ENCODE measurements around the gene SGIP1. TPM values are rescaled to one million over a fixed set of nuclear protein-coding genes. Genes with fewer than 3 reads are reported as not detected.

The SGIP1 gene
- polyA plus RNA-seq, 1 of the 3 experiments (the other 2 are of a cell fraction): 15.5 TPM

DNA sequence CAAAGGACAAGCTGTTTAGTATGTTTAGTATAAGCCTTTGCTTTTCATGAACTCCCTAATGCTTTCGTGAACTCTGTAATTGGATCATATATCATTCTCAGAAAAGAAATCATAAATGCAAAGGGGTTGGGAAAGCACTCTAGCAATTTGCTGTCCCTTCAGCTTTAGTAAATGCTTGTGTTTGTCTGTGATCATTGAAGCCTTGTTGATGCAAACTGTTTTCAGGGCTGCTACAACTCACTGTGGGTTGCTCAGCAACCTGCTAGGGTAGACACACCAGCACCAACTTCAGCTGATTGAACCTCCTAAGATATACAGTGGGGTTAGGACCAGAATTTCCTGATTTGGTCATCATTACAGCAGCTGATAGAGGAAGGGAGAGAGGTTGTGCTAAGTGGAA, 95.0 kb downstream of the SGIP1 start (continued):
- TF ChIP-seq USF1 (IDR thresholded peaks at IDR 0.05; ENCODE audit: borderline replicate concordance, low read depth) (no peak), GATA2 (CRISPR knock-in tag; IDR thresholded peaks at IDR 0.05) (no peak), RFX5 (IDR thresholded peaks at IDR 0.05; ENCODE audit: low read length) (no peak), RCOR1 (IDR thresholded peaks at IDR 0.05; ENCODE audit: low read length) (no peak), FOXJ3 (CRISPR knock-in tag; IDR thresholded peaks at IDR 0.05) (no peak), RAD21 (IDR thresholded peaks at IDR 0.05; ENCODE audit: low read length) (no peak)

DNA sequence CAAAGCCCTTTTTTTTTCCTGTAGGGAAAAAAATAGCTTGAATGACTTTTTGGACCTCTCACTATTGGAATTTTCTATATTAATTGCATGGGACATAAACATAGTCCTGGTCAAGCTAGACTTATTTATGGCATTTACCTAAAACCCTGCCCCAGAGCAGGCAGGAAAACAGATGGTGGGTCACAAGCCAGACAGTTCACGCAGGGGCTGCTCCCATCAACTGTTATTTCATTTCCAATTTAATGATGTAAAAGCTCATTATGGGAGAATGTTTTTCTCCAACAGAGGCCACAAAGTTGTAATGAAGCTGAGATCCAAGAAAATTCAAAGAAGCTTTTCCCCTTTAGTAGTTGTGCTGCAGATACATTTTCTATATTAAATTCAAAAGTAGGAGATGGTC, 99.2 kb downstream of the SGIP1 start:
- no peaks in the 10 kb centered on the region for H3K9me3 ChIP-seq
- no peak overlapping the region for H3K4me2 ChIP-seq
- peaks cover 0 to 23% of the 10 kb centered on the region in 2 experiments; a peak in 2 of 4 replicates for H3K4me1 ChIP-seq (ENCODE audit: control insufficient read depth in 1 of 2, insufficient read depth in 2 of 2, low read depth in 1 of 2, low read length in 1 of 2)
- no peak overlapping the region for H3K9ac ChIP-seq
- peaks cover 5 to 29% of the 10 kb centered on the region in 2 experiments for H3K36me3 ChIP-seq (replicated peaks in 1 of 2; ENCODE audit: control insufficient read depth in 1 of 2, insufficient read depth in 2 of 2, low read length in 1 of 2)
- H3K27me3 ChIP-seq (ENCODE audit: insufficient read depth): no peaks in the 10 kb centered on the region
- CTCF ChIA-PET: interaction anchor here (0.9 to 1.3 kb wide), 2 partner anchors 80 to 132 kb away, joined by 3 to 4 read pairs; no protein-coding TSS in a partner anchor
- H3K4me3 ChIP-seq (ENCODE audit: low read depth in 2 of 2, low read length in 1 of 2): no peak overlapping the region
- H3K9me2 ChIP-seq: no peaks in the 10 kb centered on the region
- TF ChIP-seq YY1 (IDR thresholded peaks at IDR 0.05; ENCODE audit: low read depth): no peak
- TF ChIP-seq, protein P1, sequence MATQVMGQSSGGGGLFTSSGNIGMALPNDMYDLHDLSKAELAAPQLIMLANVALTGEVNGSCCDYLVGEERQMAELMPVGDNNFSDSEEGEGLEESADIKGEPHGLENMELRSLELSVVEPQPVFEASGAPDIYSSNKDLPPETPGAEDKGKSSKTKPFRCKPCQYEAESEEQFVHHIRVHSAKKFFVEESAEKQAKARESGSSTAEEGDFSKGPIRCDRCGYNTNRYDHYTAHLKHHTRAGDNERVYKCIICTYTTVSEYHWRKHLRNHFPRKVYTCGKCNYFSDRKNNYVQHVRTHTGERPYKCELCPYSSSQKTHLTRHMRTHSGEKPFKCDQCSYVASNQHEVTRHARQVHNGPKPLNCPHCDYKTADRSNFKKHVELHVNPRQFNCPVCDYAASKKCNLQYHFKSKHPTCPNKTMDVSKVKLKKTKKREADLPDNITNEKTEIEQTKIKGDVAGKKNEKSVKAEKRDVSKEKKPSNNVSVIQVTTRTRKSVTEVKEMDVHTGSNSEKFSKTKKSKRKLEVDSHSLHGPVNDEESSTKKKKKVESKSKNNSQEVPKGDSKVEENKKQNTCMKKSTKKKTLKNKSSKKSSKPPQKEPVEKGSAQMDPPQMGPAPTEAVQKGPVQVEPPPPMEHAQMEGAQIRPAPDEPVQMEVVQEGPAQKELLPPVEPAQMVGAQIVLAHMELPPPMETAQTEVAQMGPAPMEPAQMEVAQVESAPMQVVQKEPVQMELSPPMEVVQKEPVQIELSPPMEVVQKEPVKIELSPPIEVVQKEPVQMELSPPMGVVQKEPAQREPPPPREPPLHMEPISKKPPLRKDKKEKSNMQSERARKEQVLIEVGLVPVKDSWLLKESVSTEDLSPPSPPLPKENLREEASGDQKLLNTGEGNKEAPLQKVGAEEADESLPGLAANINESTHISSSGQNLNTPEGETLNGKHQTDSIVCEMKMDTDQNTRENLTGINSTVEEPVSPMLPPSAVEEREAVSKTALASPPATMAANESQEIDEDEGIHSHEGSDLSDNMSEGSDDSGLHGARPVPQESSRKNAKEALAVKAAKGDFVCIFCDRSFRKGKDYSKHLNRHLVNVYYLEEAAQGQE (IDR thresholded peaks at IDR 0.05; ENCODE audit: low read depth, low read length): no peak
- no peak for TF ChIP-seq TCF12 (IDR thresholded peaks at IDR 0.05)
- TF ChIP-seq EP300 (IDR thresholded peaks at IDR 0.05; ENCODE audit: borderline replicate concordance in 1 of 2, low read depth in 1 of 2, low read length in 1 of 2): peak in 1 of 2 experiments; percentile 37; a peak in 1 of 4 replicates
- no peak for TF ChIP-seq TEAD4 (IDR thresholded peaks at IDR 0.05; ENCODE audit: borderline replicate concordance, insufficient read depth)
- 86% methylated on average over 1 of the region's 1 CpG for WGBS (ENCODE audit: low lambda C conversion rate)
- H4K20me1 ChIP-seq (ENCODE audit: insufficient read depth): no peaks in the 10 kb centered on the region
- no peak for DNase-seq
- H3F3A ChIP-seq (replicated peaks; ENCODE audit: insufficient read depth): no peaks in the 10 kb centered on the region
- peak overlapping the region in 1 of 2 experiments; percentile 67; a peak in 2 of 4 replicates for H3K27ac ChIP-seq (ENCODE audit: low read depth in 2 of 2, low read length in 1 of 2)
- no peak overlapping the region for H2AFZ ChIP-seq (ENCODE audit: low read depth)
- H3K79me2 ChIP-seq (ENCODE audit: insufficient read depth): no peaks in the 10 kb centered on the region
- POLR2A ChIA-PET: no interaction called here

GRCh38 chr1:66637146-66637545, 103.2 kb downstream of the SGIP1 start:
- no peak overlapping the region for H3K4me2 ChIP-seq
- TF ChIP-seq EZH2phosphoT487 (IDR thresholded peaks at IDR 0.05; ENCODE audit: borderline replicate concordance, low read depth) (no peak), MAX (IDR thresholded peaks at IDR 0.05; ENCODE audit: low read depth) (no peak), RAD21 (IDR thresholded peaks at IDR 0.05; ENCODE audit: low read length) (no peak), GABPA (IDR thresholded peaks at IDR 0.05; ENCODE audit: low read depth) (no peak), YY1 (IDR thresholded peaks at IDR 0.05; ENCODE audit: low read depth) (no peak), CHD2 (IDR thresholded peaks at IDR 0.05; ENCODE audit: low read length, partially characterized antibody) (no peak), GATA2 (CRISPR knock-in tag; IDR thresholded peaks at IDR 0.05) (no peak), JUND (IDR thresholded peaks at IDR 0.05) (no peak), RCOR1 (IDR thresholded peaks at IDR 0.05; ENCODE audit: low read length) (no peak), MEF2A (IDR thresholded peaks at IDR 0.05; ENCODE audit: borderline replicate concordance, low read depth) (no peak), POLR2AphosphoS5 (IDR thresholded peaks at IDR 0.05; ENCODE audit: low read depth, low read length) (no peak)
- TF ChIP-seq, protein P2, sequence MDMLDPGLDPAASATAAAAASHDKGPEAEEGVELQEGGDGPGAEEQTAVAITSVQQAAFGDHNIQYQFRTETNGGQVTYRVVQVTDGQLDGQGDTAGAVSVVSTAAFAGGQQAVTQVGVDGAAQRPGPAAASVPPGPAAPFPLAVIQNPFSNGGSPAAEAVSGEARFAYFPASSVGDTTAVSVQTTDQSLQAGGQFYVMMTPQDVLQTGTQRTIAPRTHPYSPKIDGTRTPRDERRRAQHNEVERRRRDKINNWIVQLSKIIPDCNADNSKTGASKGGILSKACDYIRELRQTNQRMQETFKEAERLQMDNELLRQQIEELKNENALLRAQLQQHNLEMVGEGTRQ (IDR thresholded peaks at IDR 0.05; ENCODE audit: borderline replicate concordance, low read depth, low read length): no peak
- H4K20me1 ChIP-seq (ENCODE audit: insufficient read depth): no peaks in the 10 kb centered on the region
- CTCF ChIA-PET: no interaction called here
- no peak overlapping the region for H3K4me3 ChIP-seq (ENCODE audit: low read depth in 2 of 2, low read length in 1 of 2)
- no peak overlapping the region for H2AFZ ChIP-seq (ENCODE audit: low read depth)
- H3K79me2 ChIP-seq (ENCODE audit: insufficient read depth): no peaks in the 10 kb centered on the region
- no peaks in the 10 kb centered on the region for H3K9me3 ChIP-seq
- H3K27me3 ChIP-seq (ENCODE audit: insufficient read depth): no peaks in the 10 kb centered on the region
- no peak for DNase-seq
- H3K9ac ChIP-seq: no peak overlapping the region
- no peak overlapping the region for H3K27ac ChIP-seq (ENCODE audit: low read depth in 2 of 2, low read length in 1 of 2)
- WGBS (ENCODE audit: low lambda C conversion rate): 60% methylated on average over 1 of the region's 1 CpG
- H3K9me2 ChIP-seq: no peaks in the 10 kb centered on the region
- H3F3A ChIP-seq (replicated peaks; ENCODE audit: insufficient read depth): peaks cover 1% of the 10 kb centered on the region
- POLR2A ChIA-PET: no interaction called here
- peaks cover 0 to 40% of the 10 kb centered on the region in 2 experiments for H3K36me3 ChIP-seq (replicated peaks in 1 of 2; ENCODE audit: control insufficient read depth in 1 of 2, insufficient read depth in 2 of 2, low read length in 1 of 2)
- peaks cover 0 to 21% of the 10 kb centered on the region in 2 experiments; a peak in 2 of 4 replicates for H3K4me1 ChIP-seq (ENCODE audit: control insufficient read depth in 1 of 2, insufficient read depth in 2 of 2, low read depth in 1 of 2, low read length in 1 of 2)

All from SK-N-SH (cell line).